MCF 10A (cell line): ENCODE results near the gene CHRNA5. TPM values are rescaled to one million over a fixed set of nuclear protein-coding genes. Genes with fewer than 3 reads are reported as not detected.

Experiments used
- BruUV-seq: library from RNA; stranded (reverse); fragments of 400-500 nt; replicated peaks from 2 replicates; lab custom pipeline; 2021; lab: Mats Ljungman, UMichigan
- CTCF ChIA-PET: fragments of 300-600 bp; sonication (Branson Sonifier 250); formaldehyde crosslinking; extraction: SDS; loops from one replicate; lab custom pipeline; 2021; ENCODE audit warnings: antibody characterized with exemption, inconsistent platforms; lab: Yijun Ruan, JAX
- POLR2A ChIA-PET: fragments of 300-600, 350-650 bp; sonication (Branson Sonifier 250); formaldehyde crosslinking; extraction: SDS; loops from one replicate; lab custom pipeline; 2020; ENCODE audit warnings: antibody characterized with exemption, inconsistent platforms; lab: Yijun Ruan, JAX
- DNase-seq: peaks from one replicate; pipeline ENCODE4 v3.0.0-alpha.2; 2018; ENCODE audit not compliant: unreplicated experiment
- H3K27ac Mint-ChIP-seq: one replicate; pipeline ENCODE4 v1.8.0; 2022; ENCODE audit warnings: mild to moderate bottlenecking, low read depth, mixed read lengths; ENCODE audit not compliant: unreplicated experiment
- H3K27me3 Mint-ChIP-seq: one replicate; pipeline ENCODE4 v1.8.0; 2022; ENCODE audit warnings: mixed read lengths; ENCODE audit not compliant: insufficient read depth, unreplicated experiment
- H3K36me3 Mint-ChIP-seq: one replicate; pipeline ENCODE4 v1.8.0; 2022; ENCODE audit warnings: mild to moderate bottlenecking, moderate library complexity, mixed read lengths; ENCODE audit not compliant: insufficient read depth, unreplicated experiment
- H3K4me1 Mint-ChIP-seq: one replicate; pipeline ENCODE4 v1.8.0; 2022; ENCODE audit warnings: mixed read lengths; ENCODE audit not compliant: insufficient read depth, unreplicated experiment
- H3K4me3 Mint-ChIP-seq: one replicate; pipeline ENCODE4 v1.8.0; 2022; ENCODE audit warnings: mild to moderate bottlenecking, moderate library complexity, mixed read lengths; ENCODE audit not compliant: unreplicated experiment
- H3K9me3 Mint-ChIP-seq: one replicate; pipeline ENCODE4 v1.8.0; 2022; ENCODE audit warnings: mixed read lengths; ENCODE audit not compliant: unreplicated experiment
- CTCF ChIP-seq: fragments of 200-600 bp; IDR thresholded peaks from one replicate; pipeline ENCODE4 v1.8.0; 2022; ENCODE audit warnings: antibody characterized with exemption, mild to moderate bottlenecking; ENCODE audit not compliant: unreplicated experiment
- intact Hi-C: fragments of 100-400 bp; cut with micrococcal nuclease; formaldehyde crosslinking; loops from 2 replicates; pipeline ENCODE4 v1.14.1; 2022
- total RNA-seq: library from RNA; stranded (reverse); gene quantifications from 2 replicates; pipeline ENCODE4 v1.2.3, GENCODE V29; 2022

The CHRNA5 gene
- total RNA-seq, 1 experiment from 2014 or later, result 2.3 TPM

DNA sequence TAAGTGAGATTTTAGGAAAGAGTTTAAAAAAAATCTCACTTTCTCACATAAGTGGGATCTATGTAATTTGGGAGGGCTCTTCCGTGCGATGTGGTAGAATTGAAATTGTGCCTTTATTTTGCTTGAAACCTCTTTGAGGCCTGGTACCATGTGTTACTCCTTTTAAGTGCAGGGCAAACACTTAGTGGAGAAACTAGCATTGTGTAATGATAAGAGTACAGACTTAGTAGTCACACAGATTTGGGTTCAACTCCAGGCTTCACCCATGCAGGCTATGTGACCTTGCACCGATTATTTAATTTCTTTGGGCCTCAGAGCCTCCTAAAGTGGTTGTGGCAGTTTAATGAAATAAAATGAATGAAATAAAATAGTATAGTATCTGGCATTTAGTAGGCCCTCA, 22.7 kb upstream of the CHRNA5 start:
- CTCF ChIA-PET, result interaction anchor here (0.6 to 0.7 kb wide), 2 partner anchors 105 to 270 kb away, joined by 3 read pairs; no protein-coding TSS in a partner anchor
- POLR2A ChIA-PET, result interaction anchor here (0.5 to 4.7 kb wide), 4 partner anchors 23 to 104 kb away, joined by 4 to 67 read pairs (median 31); partner anchors contain the start of genes CHRNA5, HYKK and IREB2
- Mint-ChIP-seq H3K36me3 (peaks cover 70% of the 10 kb centered on the region), H3K4me1 (peaks cover 14% of the 10 kb centered on the region), H3K4me3 (peak overlapping the region; percentile 92), H3K9me3 (no peaks in the 10 kb centered on the region), H3K27me3 (no peaks in the 10 kb centered on the region), H3K27ac (peak overlapping the region; percentile 97)
- DNase-seq, result no peak
- no peak for TF ChIP-seq CTCF
- BruUV-seq, result no TSS peak
- intact Hi-C loops, result no loop called here

DNA sequence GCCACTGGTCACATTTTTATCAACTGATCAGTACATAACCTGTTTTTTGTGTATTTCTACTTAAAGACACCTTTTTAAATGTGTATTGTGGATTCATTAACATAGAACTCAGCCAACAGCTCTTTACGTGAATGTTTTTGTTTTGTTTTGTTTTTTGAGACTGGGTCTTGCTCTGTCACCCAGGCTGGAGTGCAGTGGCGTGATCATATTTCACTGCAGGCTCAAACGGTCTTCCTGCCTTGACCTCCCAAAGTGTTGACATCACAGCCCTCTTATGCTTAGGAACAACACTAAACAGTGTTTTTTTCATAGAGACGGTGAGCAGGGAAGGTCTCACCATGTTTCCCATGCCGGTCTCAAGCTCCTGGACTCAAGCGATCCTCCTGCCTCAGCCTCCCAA, 15.1 kb upstream of the CHRNA5 start:
- no peak for DNase-seq
- peaks cover 45% of the 10 kb centered on the region for H3K36me3 Mint-ChIP-seq
- TF ChIP-seq CTCF, result no peak
- ChIA-PET CTCF (no interaction called here), POLR2A (interaction anchor here (1.0 to 1.4 kb wide), 3 partner anchors 9 to 43 kb away, joined by 4 to 8 read pairs (median 7); partner anchors contain the start of gene PSMA4)
- no peaks in the 10 kb centered on the region for H3K27me3 Mint-ChIP-seq
- no peaks in the 10 kb centered on the region for H3K4me1 Mint-ChIP-seq
- intact Hi-C loops, result no loop called here
- no TSS peak for BruUV-seq
- H3K27ac Mint-ChIP-seq, result no peak overlapping the region
- no peaks in the 10 kb centered on the region for H3K9me3 Mint-ChIP-seq
- H3K4me3 Mint-ChIP-seq, result no peak overlapping the region

GRCh38 chr15:78550815-78551214, 14.5 kb upstream of the CHRNA5 start:
- no peaks in the 10 kb centered on the region for H3K4me1 Mint-ChIP-seq
- no peaks in the 10 kb centered on the region for H3K27me3 Mint-ChIP-seq
- intact Hi-C loops, result no loop called here
- no peaks in the 10 kb centered on the region for H3K9me3 Mint-ChIP-seq
- no peak overlapping the region for H3K27ac Mint-ChIP-seq
- no TSS peak for BruUV-seq
- no peak for TF ChIP-seq CTCF
- ChIA-PET POLR2A (no interaction called here), CTCF (no interaction called here)
- peaks cover 38% of the 10 kb centered on the region for H3K36me3 Mint-ChIP-seq
- no peak for DNase-seq
- H3K4me3 Mint-ChIP-seq, result no peak overlapping the region

GRCh38 chr15:78551902-78552301, 13.4 kb upstream of the CHRNA5 start:
- H3K9me3 Mint-ChIP-seq, result no peaks in the 10 kb centered on the region
- no peaks in the 10 kb centered on the region for H3K4me1 Mint-ChIP-seq
- no peak overlapping the region for H3K4me3 Mint-ChIP-seq
- ChIA-PET POLR2A (interaction anchor here (1.0 to 2.2 kb wide), 2 partner anchors 11 to 23 kb away, joined by 3 to 8 read pairs; partner anchors contain the start of gene PSMA4), CTCF (no interaction called here)
- H3K27me3 Mint-ChIP-seq, result no peaks in the 10 kb centered on the region
- peaks cover 27% of the 10 kb centered on the region for H3K36me3 Mint-ChIP-seq
- intact Hi-C loops, result no loop called here
- BruUV-seq, result no TSS peak
- TF ChIP-seq CTCF, result no peak
- DNase-seq, result no peak
- no peak overlapping the region for H3K27ac Mint-ChIP-seq
